Measurements from ENCODE around the gene USP48.

The USP48 gene

GRCh38 chr1:21725748-21726392 lies 57.1 kb downstream of the USP48 start:
- no peak overlapping the region for H3K4me3 ChIP-seq (ENCODE audit: low read length)
- H3K4me1 ChIP-seq (ENCODE audit: control insufficient read depth, insufficient read depth, low read length), result no peaks in the 10 kb centered on the region
- H3K9me3 ChIP-seq (ENCODE audit: control insufficient read depth, low read length), result no peaks in the 10 kb centered on the region
- H3K36me3 ChIP-seq (ENCODE audit: control insufficient read depth, insufficient read depth, low read length), result no peaks in the 10 kb centered on the region
- no peaks in the 10 kb centered on the region for H3K27me3 ChIP-seq (ENCODE audit: control insufficient read depth, insufficient read depth, low read length)
- no peak overlapping the region for H3K9ac ChIP-seq (ENCODE audit: low read length)

- H3K4me1 ChIP-seq (ENCODE audit: control insufficient read depth, insufficient read depth, low read length), result no peaks in the 10 kb centered on the region
- no peak overlapping the region for H3K4me3 ChIP-seq (ENCODE audit: low read length)
- no peaks in the 10 kb centered on the region for H3K36me3 ChIP-seq (ENCODE audit: control insufficient read depth, insufficient read depth, low read length)
- no peaks in the 10 kb centered on the region for H3K27me3 ChIP-seq (ENCODE audit: control insufficient read depth, insufficient read depth, low read length)
- H3K9me3 ChIP-seq (ENCODE audit: control insufficient read depth, low read length), result no peaks in the 10 kb centered on the region
- H3K9ac ChIP-seq (ENCODE audit: low read length), result no peak overlapping the region
Observed at GRCh38 chr1:21724570-21724969, 58.4 kb downstream of the USP48 start.

DNA sequence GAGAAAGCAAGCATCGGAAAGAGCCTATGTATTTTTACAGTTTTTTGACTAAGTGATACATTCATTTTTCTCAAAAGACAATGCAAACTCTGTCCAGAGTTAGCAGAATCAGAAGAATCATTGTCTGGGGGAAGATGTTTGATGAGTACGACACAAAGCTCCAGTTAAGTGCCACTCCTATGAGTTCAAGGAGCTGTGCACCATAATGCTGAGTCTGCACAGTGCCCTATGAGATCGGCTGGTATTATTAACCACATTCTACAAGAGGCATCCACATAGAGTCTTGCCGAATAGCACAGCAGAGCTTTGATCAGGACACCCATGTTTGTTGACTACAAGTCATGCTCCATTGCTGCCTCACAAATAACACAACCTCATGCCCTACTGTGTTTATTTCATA lies 58.9 kb downstream of the USP48 start:
- Histone ChIP-seq H3K4me1 (ENCODE audit: control insufficient read depth, insufficient read depth, low read length) (no peaks in the 10 kb centered on the region), H3K36me3 (ENCODE audit: control insufficient read depth, insufficient read depth, low read length) (no peaks in the 10 kb centered on the region), H3K27me3 (ENCODE audit: control insufficient read depth, insufficient read depth, low read length) (no peaks in the 10 kb centered on the region), H3K9ac (ENCODE audit: low read length) (no peak overlapping the region), H3K9me3 (ENCODE audit: control insufficient read depth, low read length) (no peaks in the 10 kb centered on the region), H3K4me3 (ENCODE audit: low read length) (no peak overlapping the region)

DNA sequence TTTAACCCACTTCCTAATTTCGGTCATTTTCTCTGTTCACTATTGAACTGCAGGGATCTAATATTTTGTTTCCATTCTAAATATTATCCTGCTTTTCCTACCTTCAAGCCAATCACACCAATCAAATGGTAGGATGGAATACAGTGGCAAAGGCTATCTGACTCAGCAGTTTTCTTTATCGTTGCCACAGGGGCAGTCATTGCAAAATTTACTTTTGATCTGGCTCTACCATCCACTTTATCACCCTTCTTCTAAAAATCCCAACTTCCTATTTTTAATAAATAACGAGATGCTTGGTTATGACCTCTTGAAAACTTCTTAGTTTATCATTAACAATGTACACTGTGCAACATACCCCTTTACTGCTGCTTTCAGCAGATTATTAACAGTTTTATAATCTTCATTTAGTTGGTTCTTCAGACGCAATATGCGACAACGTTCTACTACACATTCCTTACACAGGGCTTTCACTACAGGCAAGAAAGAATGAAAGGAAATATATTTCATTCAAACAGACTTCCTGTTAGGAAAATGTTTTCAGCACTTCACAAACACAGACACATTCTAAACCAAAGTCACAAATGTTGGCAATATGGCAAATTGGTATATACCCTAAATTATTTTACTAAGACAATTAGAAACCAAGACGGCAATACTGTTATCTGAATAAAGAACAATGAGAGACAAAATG lies 61.5 kb downstream of the USP48 start:
- no peaks in the 10 kb centered on the region for H3K36me3 ChIP-seq (ENCODE audit: control insufficient read depth, insufficient read depth, low read length)
- H3K4me1 ChIP-seq (ENCODE audit: control insufficient read depth, insufficient read depth, low read length), result no peaks in the 10 kb centered on the region
- no peak overlapping the region for H3K4me3 ChIP-seq (ENCODE audit: low read length)
- H3K9me3 ChIP-seq (ENCODE audit: control insufficient read depth, low read length), result no peaks in the 10 kb centered on the region
- H3K27me3 ChIP-seq (ENCODE audit: control insufficient read depth, insufficient read depth, low read length), result no peaks in the 10 kb centered on the region
- no peak overlapping the region for H3K9ac ChIP-seq (ENCODE audit: low read length)

GRCh38 chr1:21716169-21716568 lies 66.8 kb downstream of the USP48 start:
- Histone ChIP-seq H3K9ac (ENCODE audit: low read length) (no peak overlapping the region), H3K4me3 (ENCODE audit: low read length) (no peak overlapping the region), H3K4me1 (ENCODE audit: control insufficient read depth, insufficient read depth, low read length) (no peaks in the 10 kb centered on the region), H3K36me3 (ENCODE audit: control insufficient read depth, insufficient read depth, low read length) (no peaks in the 10 kb centered on the region), H3K27me3 (ENCODE audit: control insufficient read depth, insufficient read depth, low read length) (no peaks in the 10 kb centered on the region), H3K9me3 (ENCODE audit: control insufficient read depth, low read length) (no peaks in the 10 kb centered on the region)

DNA sequence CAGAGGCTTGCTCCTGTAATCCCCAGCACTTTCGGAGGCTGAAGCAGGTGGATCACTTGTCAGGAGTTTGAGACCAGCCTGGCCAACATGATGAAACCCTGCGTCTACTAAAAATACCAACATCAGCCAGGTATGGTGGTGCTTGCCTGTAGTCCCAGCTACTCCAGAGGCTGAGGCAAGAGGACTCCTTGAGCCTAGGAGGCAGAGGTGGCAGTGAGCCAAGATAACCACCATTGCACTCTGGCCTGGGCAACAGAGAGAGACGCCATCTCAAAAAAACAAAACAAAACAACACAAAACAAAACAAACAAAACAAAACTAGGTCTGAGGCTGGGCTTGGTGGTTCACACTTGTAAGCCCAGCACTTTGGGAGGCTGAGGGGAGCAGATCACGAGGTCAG lies 75.1 kb downstream of the USP48 start:
- Histone ChIP-seq H3K4me1 (ENCODE audit: control insufficient read depth, insufficient read depth, low read length) (no peaks in the 10 kb centered on the region), H3K36me3 (ENCODE audit: control insufficient read depth, insufficient read depth, low read length) (no peaks in the 10 kb centered on the region), H3K9me3 (ENCODE audit: control insufficient read depth, low read length) (no peaks in the 10 kb centered on the region), H3K4me3 (ENCODE audit: low read length) (no peak overlapping the region), H3K9ac (ENCODE audit: low read length) (no peak overlapping the region), H3K27me3 (ENCODE audit: control insufficient read depth, insufficient read depth, low read length) (no peaks in the 10 kb centered on the region)

- Histone ChIP-seq H3K27me3 (ENCODE audit: control insufficient read depth, insufficient read depth, low read length) (no peaks in the 10 kb centered on the region), H3K4me1 (ENCODE audit: control insufficient read depth, insufficient read depth, low read length) (no peaks in the 10 kb centered on the region), H3K9me3 (ENCODE audit: control insufficient read depth, low read length) (no peaks in the 10 kb centered on the region), H3K9ac (ENCODE audit: low read length) (no peak overlapping the region), H3K4me3 (ENCODE audit: low read length) (no peak overlapping the region), H3K36me3 (ENCODE audit: control insufficient read depth, insufficient read depth, low read length) (no peaks in the 10 kb centered on the region)
Observed at GRCh38 chr1:21707086-21707840, 75.7 kb downstream of the USP48 start.

- Histone ChIP-seq H3K27me3 (ENCODE audit: control insufficient read depth, insufficient read depth, low read length) (no peaks in the 10 kb centered on the region), H3K4me3 (ENCODE audit: low read length) (no peak overlapping the region), H3K4me1 (ENCODE audit: control insufficient read depth, insufficient read depth, low read length) (no peaks in the 10 kb centered on the region), H3K9ac (ENCODE audit: low read length) (no peak overlapping the region), H3K36me3 (ENCODE audit: control insufficient read depth, insufficient read depth, low read length) (peaks cover 4% of the 10 kb centered on the region), H3K9me3 (ENCODE audit: control insufficient read depth, low read length) (no peaks in the 10 kb centered on the region)
Observed at GRCh38 chr1:21706151-21706835, 76.7 kb downstream of the USP48 start.

- H3K9me3 ChIP-seq (ENCODE audit: control insufficient read depth, low read length), result no peaks in the 10 kb centered on the region
- H3K4me1 ChIP-seq (ENCODE audit: control insufficient read depth, insufficient read depth, low read length), result no peaks in the 10 kb centered on the region
- no peaks in the 10 kb centered on the region for H3K27me3 ChIP-seq (ENCODE audit: control insufficient read depth, insufficient read depth, low read length)
- H3K4me3 ChIP-seq (ENCODE audit: low read length), result no peak overlapping the region
- peaks cover 5% of the 10 kb centered on the region for H3K36me3 ChIP-seq (ENCODE audit: control insufficient read depth, insufficient read depth, low read length)
- no peak overlapping the region for H3K9ac ChIP-seq (ENCODE audit: low read length)
Observed at GRCh38 chr1:21705303-21705980, 77.5 kb downstream of the USP48 start.

DNA sequence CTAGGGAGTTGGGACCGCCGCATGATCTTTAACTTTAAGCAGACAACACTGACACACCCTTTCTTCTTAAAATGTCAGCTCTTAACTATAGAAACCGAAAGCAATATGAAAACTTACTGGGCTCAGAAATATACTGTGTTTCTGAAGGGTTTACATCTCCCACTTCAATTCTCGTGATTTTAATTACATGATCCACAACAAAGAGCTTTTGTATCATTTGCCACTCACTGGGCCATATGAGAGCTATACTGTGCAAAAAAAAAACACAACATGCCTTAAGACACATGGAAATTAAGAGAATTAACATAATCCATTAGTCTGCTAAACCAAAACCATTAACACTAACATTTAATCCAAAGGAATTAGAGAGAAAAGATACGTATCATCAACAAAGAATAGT lies 78.8 kb downstream of the USP48 start:
- Histone ChIP-seq H3K9me3 (ENCODE audit: control insufficient read depth, low read length) (no peaks in the 10 kb centered on the region), H3K9ac (ENCODE audit: low read length) (no peak overlapping the region), H3K27me3 (ENCODE audit: control insufficient read depth, insufficient read depth, low read length) (no peaks in the 10 kb centered on the region), H3K4me3 (ENCODE audit: low read length) (no peak overlapping the region), H3K36me3 (ENCODE audit: control insufficient read depth, insufficient read depth, low read length) (peaks cover 5% of the 10 kb centered on the region), H3K4me1 (ENCODE audit: control insufficient read depth, insufficient read depth, low read length) (no peaks in the 10 kb centered on the region)

- H3K9me3 ChIP-seq (ENCODE audit: control insufficient read depth, low read length), result no peaks in the 10 kb centered on the region
- no peak overlapping the region for H3K4me3 ChIP-seq (ENCODE audit: low read length)
- H3K9ac ChIP-seq (ENCODE audit: low read length), result no peak overlapping the region
- H3K27me3 ChIP-seq (ENCODE audit: control insufficient read depth, insufficient read depth, low read length), result no peaks in the 10 kb centered on the region
- no peaks in the 10 kb centered on the region for H3K4me1 ChIP-seq (ENCODE audit: control insufficient read depth, insufficient read depth, low read length)
- H3K36me3 ChIP-seq (ENCODE audit: control insufficient read depth, insufficient read depth, low read length), result peaks cover 5% of the 10 kb centered on the region
Observed at GRCh38 chr1:21703318-21703963, 79.5 kb downstream of the USP48 start.
